ENCODE results near the gene TLL1.

The TLL1 gene

DNA sequence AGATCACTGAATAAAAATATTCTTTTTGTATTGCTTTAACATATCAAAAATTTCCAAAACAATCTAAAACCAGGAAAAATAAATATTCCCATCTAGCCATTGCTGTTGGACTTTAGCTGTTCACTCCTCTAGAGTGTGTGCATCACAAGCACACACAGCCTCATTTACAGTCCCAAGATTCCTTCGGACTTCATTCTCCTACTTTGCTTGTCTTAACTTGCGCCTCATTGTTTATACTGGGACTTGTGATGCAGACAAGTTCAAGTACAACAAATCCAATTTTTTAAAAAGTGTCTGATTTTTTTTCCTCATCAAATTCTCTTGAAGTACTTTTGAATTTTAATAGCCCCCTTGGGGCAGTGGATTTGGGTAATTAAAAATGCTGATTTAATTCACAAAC is 55.6 kb downstream of the TLL1 start:
- Mint-ChIP-seq H3K36me3 (no peaks in the 10 kb centered on the region), H3K9me3 (peaks cover under 1% of the 10 kb centered on the region), H3K4me3 (no peak overlapping the region), H3K4me1 (no peaks in the 10 kb centered on the region), H3K27ac (no peak overlapping the region)
- DNase-seq (ENCODE audit: low spot score in 2 of 2) (no peak), ATAC-seq (no peak)

DNA sequence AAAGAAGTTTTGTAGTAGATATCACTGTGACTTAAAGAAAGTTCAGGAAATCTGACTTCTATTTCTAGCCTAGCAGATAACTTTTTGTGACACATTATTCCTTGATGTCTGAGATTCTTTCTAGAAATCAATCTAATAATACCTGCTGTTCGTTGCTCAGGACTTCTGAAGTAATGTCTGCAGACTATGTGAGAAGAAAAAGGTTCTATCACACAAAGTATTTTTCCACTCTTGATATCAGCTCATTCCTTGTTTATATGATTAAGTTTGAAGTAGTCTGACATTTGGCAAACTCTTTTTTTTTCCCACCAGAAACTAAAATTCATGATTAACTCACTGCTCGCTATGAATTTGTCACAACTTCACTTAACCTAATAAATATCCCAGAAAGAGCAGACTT is 56.6 kb downstream of the TLL1 start:
- ATAC-seq (no peak), DNase-seq (ENCODE audit: low spot score in 2 of 2) (no peak)
- Mint-ChIP-seq H3K4me1 (no peaks in the 10 kb centered on the region), H3K4me3 (no peak overlapping the region), H3K9me3 (peaks cover 3% of the 10 kb centered on the region), H3K27ac (no peak overlapping the region), H3K36me3 (no peaks in the 10 kb centered on the region)

DNA sequence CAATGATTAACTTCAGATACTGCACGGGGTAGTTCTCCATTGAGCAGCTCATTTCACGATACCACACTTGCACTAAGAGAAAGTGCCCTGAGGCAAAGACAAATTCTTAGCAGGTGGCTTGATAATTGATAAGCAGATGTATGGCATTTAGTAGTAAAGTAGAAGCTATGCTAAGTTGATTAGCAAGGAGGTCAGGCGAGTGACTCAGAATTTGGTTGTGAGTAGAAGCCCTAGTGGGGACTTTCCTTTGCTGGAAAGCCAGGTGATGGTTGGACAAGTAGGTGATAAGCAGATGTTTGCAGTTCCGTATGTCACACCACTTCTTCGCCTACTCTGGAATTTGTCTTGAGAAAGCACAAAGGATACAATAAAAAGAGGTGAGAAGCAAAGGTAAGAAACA is 58.7 kb downstream of the TLL1 start:
- Mint-ChIP-seq H3K9me3 (peaks cover 3% of the 10 kb centered on the region), H3K27ac (no peak overlapping the region), H3K36me3 (no peaks in the 10 kb centered on the region), H3K4me1 (no peaks in the 10 kb centered on the region), H3K4me3 (no peak overlapping the region)
- DNase-seq (ENCODE audit: low spot score in 2 of 2) (no peak), ATAC-seq (no peak)

DNA sequence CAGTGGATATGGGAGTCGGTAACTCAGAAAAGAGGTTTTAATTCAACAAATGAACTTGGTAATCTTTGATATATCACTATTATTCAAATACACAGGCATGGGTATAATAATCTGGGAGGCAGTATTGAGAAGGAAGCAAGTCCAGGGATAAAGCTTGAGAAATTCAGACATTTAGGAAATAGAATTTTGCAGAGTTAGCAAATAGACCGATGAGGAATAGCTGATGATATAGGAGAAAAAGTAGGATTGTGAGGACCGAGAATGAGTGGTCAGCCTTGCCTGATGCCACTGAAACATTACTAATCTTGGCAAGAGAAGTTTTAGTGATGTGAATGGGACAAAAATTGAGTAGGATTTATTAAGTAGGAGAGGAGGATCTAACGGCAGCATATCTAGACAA is 71.9 kb downstream of the TLL1 start:
- Mint-ChIP-seq H3K4me3 (no peak overlapping the region), H3K36me3 (no peaks in the 10 kb centered on the region)
- ATAC-seq = no peak

DNA sequence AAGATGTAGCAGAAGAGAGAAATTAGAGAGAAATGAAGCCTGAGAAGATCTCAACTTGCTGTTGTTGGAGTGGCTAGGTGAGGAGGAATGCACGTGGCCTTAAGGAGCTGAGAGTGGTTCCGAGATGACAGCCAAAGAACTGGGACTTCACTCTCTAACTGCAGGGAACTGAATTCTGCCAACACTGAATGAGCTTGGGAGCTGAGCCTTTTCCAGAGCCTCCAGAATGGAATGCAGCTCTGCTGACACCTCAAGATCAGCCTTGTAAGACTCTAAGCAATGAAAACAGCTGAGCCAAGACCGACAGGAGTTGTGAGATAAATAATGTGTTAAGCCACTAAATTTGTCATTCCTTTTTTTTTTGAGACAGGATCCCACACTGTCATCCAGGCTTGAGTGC is 73.0 kb downstream of the TLL1 start:
- Mint-ChIP-seq H3K9me3 (peaks cover 12% of the 10 kb centered on the region), H3K27ac (no peak overlapping the region), H3K4me1 (no peaks in the 10 kb centered on the region), H3K4me3 (no peak overlapping the region), H3K36me3 (no peaks in the 10 kb centered on the region)
- ATAC-seq = no peak
- DNase-seq (ENCODE audit: low spot score in 2 of 2) = no peak

More for the DNA sequence above, 71.9 kb downstream of the TLL1 start:
- peaks cover 13% of the 10 kb centered on the region for H3K9me3 Mint-ChIP-seq
- DNase-seq (ENCODE audit: low spot score in 2 of 2) = no peak
- no peak overlapping the region for H3K27ac Mint-ChIP-seq
- no peaks in the 10 kb centered on the region for H3K4me1 Mint-ChIP-seq

DNA sequence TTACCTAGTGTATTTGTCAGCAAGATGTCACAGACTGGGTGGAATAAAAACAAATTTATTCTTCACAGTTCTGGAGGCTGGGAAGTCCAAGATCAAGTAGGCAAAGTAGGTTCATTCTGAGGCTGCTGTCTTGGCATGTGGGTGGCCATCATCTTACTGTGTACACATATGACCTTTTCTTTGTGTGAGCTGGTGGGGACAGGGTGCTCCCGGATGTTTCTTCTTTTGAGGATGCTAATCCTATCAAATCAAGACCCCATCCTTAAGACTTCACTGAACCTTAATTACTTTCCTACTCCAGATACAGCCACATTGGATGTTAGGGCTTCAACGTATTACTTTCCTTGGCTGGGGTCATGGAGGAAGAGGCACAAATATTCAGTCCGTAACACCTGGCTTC is 74.0 kb downstream of the TLL1 start:
- Mint-ChIP-seq H3K9me3 (peaks cover 9% of the 10 kb centered on the region), H3K36me3 (no peaks in the 10 kb centered on the region), H3K27ac (no peak overlapping the region), H3K4me3 (no peak overlapping the region), H3K4me1 (no peaks in the 10 kb centered on the region)
- DNase-seq (ENCODE audit: low spot score in 2 of 2) (no peak), ATAC-seq (no peak)

DNA sequence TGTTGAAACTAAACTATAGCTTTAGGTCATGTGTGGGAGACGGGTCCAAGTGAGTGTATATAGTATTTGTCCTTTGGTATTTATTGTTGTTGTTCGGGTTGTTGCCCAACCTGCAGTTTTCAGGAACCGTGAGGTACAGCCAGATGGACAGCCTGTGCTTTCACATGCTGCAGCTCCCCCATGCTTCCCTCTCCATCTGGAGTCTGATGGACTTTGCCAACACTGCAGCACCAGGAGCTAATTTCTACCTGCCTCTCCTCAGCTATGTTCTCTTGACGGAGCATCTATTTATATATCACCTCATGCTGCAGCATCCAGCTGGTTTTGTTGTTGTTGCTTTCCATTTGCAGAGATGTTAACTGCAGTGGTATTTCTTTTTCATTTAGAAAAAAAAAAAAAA is 80.1 kb downstream of the TLL1 start:
- H3K27ac Mint-ChIP-seq = no peak overlapping the region
- no peaks in the 10 kb centered on the region for H3K4me1 Mint-ChIP-seq
- H3K36me3 Mint-ChIP-seq = no peaks in the 10 kb centered on the region
- peaks cover 33% of the 10 kb centered on the region for H3K9me3 Mint-ChIP-seq
- DNase-seq (ENCODE audit: low spot score in 2 of 2) = no peak
- ATAC-seq = no peak
- H3K4me3 Mint-ChIP-seq = no peak overlapping the region

DNA sequence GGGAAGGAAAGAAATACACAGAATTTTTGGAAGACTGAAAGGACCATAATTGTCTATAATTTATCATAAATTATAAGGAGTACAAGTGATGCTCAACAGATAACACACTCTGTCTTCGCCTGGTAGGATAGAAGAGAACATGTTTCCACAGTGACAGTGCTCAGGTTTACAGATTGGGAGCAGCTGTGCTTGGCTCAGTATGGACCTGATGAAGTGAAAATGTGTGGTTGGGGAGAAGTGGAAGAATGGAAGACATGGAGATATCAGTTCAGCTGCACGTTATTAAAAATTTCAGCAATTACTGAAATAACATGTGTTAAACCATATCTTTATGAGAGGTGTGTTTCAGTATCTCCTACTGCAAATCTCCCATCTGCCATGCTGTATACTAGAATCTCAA is 90.6 kb downstream of the TLL1 start:
- Mint-ChIP-seq H3K4me3 (no peak overlapping the region), H3K27ac (no peak overlapping the region), H3K4me1 (no peaks in the 10 kb centered on the region), H3K9me3 (peaks cover 20% of the 10 kb centered on the region), H3K36me3 (no peaks in the 10 kb centered on the region)
- DNase-seq (ENCODE audit: low spot score in 2 of 2) (no peak), ATAC-seq (no peak)

DNA sequence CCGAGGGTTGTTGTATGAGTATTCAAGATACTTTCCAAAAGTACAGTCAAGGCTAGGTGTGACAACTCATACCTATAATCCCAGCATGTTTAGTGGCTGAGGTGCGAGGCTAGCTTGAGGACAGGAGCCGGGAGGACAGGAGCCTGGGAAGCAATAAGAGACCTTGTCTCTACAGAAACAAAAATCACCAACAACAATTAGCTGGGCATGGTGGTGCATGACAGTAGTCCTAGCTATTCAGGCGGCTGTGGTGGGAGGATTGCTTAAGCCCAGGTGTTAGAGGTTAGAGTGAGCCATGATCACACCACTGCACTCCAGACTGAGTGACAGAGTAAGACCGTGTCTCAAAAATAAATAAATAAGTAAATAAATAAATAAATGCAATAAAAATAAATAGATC is 91.6 kb downstream of the TLL1 start:
- H3K4me3 Mint-ChIP-seq = no peak overlapping the region
- no peak for DNase-seq (ENCODE audit: low spot score in 2 of 2)
- H3K4me1 Mint-ChIP-seq = no peaks in the 10 kb centered on the region
- peaks cover 18% of the 10 kb centered on the region for H3K9me3 Mint-ChIP-seq
- no peaks in the 10 kb centered on the region for H3K36me3 Mint-ChIP-seq
- no peak for ATAC-seq
- H3K27ac Mint-ChIP-seq = no peak overlapping the region

DNA sequence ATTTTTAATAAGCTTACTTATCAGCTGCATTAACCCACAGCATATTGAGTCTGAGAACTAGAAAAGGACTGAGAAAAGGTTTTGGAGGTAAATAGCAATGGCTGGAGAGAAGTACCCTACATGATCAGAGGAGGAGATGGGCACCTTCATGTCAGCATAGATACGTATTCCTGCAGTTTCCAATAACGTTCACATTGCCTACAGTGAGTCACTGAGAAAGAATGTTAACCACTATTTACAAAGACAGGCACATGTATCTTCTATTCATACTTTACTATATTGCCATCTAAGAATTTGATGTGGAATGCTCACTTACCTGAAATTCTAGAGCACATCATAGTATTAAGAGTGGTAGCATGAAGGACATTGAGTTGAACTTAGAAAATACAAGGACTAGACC is 92.5 kb downstream of the TLL1 start:
- Mint-ChIP-seq H3K36me3 (no peaks in the 10 kb centered on the region), H3K4me3 (no peak overlapping the region), H3K27ac (no peak overlapping the region), H3K4me1 (no peaks in the 10 kb centered on the region), H3K9me3 (peaks cover 11% of the 10 kb centered on the region)
- DNase-seq (ENCODE audit: low spot score in 2 of 2) (no peak), ATAC-seq (no peak)

DNA sequence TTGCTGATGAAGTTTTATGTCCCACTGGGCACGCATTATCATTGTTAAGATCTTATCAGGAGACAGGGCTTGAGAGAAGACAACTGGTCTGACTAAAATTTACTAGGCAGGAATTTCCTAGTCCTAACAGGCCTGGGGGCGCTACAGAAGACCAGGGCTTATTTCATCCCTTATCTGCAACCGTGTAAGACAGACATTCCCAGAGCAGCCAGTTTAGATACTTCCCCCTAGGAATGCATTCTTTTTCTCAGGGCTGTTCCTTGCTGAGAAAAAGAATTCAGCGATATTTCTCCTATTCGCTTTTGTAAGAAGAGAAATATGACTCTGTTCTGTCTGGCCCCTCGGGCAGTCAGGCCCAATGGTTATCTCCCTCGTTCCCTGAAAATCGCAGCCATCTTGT is 93.8 kb downstream of the TLL1 start:
- H3K4me3 Mint-ChIP-seq = no peak overlapping the region
- H3K27ac Mint-ChIP-seq = no peak overlapping the region
- H3K4me1 Mint-ChIP-seq = no peaks in the 10 kb centered on the region
- no peak for ATAC-seq
- no peak for DNase-seq (ENCODE audit: low spot score in 2 of 2)
- H3K9me3 Mint-ChIP-seq = peaks cover 13% of the 10 kb centered on the region
- H3K36me3 Mint-ChIP-seq = no peaks in the 10 kb centered on the region

DNA sequence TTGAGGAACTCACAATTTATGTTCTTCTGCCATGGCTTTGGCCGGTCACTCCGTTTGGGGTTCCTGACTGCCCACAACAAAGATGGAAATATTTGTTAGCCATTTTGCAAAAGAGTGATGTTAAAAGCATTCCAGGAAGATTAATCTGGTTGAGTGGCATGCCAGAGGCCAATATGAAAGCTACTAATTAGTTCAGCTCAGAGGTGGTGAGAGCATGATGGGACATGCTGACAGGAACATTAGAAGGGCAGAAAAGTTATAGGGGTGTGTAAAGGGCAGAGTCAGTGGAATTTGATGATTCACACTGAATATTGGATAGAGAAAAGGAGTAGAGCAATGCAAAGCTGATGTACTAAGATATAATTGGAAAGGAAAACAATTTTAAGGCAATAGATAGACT is 94.4 kb downstream of the TLL1 start:
- Mint-ChIP-seq H3K27ac (no peak overlapping the region), H3K36me3 (no peaks in the 10 kb centered on the region), H3K4me3 (no peak overlapping the region), H3K9me3 (peaks cover 14% of the 10 kb centered on the region), H3K4me1 (no peaks in the 10 kb centered on the region)
- ATAC-seq (no peak), DNase-seq (ENCODE audit: low spot score in 2 of 2) (no peak)

DNA sequence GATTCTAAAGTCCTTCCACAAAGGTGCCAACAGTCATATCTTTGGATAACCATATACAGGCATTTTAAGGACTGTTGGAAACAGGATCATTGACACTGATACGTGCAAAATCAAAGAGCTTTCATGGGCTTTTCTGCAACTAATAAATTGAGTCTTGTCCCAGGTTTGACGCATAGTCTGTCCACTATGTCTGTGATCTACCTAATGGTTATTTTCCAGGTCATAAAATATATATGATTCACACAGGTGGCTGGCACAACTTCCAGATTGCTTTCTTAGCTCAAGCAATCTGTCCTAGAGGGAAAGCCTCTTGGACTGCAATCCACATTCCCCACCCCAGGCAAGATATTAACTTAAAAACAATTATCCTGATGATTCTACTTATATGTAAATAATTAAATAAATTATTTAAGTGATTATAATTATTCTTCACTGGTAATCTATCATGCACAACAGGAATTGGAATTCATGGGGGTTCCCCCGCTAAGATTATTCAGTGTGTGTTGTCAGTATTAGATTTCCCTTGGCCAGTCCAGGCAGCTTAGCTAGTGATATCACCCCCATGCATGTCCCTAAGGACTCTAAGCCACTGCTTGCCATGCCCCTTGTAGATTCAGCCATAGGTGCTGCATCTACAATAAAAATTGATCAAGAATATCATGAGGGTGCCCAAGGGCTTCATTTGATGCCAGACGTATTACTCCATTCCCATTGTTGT is 97.8 kb downstream of the TLL1 start:
- no peak overlapping the region for H3K4me3 Mint-ChIP-seq
- H3K27ac Mint-ChIP-seq = no peak overlapping the region
- peaks cover 11% of the 10 kb centered on the region for H3K9me3 Mint-ChIP-seq
- no peaks in the 10 kb centered on the region for H3K4me1 Mint-ChIP-seq
- DNase-seq (ENCODE audit: low spot score in 2 of 2) = no peak
- ATAC-seq = no peak
- no peaks in the 10 kb centered on the region for H3K36me3 Mint-ChIP-seq

DNA sequence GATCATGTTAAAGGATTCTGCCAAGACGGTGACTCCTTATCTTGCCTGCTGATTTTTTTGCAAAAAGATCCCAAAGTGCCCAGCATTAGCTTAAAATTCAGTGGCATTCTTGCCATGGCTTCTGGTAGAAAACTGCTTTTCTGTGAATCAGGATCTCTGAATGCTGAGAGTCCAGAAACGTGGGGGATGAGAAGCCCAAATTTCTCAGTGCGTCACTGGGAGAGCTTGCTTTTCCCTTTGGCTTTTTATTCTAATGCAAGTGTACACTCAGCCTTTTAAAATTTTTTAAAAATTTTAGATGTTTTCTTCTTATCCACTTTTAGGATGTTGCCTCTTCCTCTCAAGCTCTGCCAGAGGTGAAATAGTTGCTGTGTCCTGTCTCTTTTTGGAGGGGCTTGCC is 98.4 kb downstream of the TLL1 start:
- Mint-ChIP-seq H3K4me3 (no peak overlapping the region), H3K4me1 (no peaks in the 10 kb centered on the region), H3K27ac (no peak overlapping the region), H3K9me3 (peaks cover 8% of the 10 kb centered on the region), H3K36me3 (no peaks in the 10 kb centered on the region)
- ATAC-seq (no peak), DNase-seq (ENCODE audit: low spot score in 2 of 2) (no peak)

DNA sequence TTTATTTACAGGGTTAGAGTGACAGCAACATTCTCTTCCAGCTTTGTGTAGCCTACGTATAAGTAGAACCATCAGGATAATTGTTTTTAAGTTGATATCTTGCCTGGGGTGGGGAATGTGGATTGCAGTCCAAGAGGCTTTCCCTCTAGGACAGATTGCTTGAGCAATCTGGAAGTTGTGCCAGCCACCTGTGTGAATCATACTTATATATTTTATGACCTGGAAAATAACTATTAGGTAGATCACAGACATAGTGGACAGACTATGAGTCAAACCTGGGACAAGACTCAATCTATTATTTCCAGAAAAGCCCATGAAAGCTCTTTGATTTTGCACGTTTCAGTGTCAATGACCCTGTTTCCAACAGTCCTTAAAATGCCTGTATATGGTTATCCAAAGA is 98.9 kb downstream of the TLL1 start:
- DNase-seq (ENCODE audit: low spot score in 2 of 2) (no peak), ATAC-seq (no peak)
- no peaks in the 10 kb centered on the region for H3K4me1 Mint-ChIP-seq
- H3K9me3 Mint-ChIP-seq = peaks cover 7% of the 10 kb centered on the region
- H3K4me3 Mint-ChIP-seq = no peak overlapping the region
- no peaks in the 10 kb centered on the region for H3K36me3 Mint-ChIP-seq
- no peak overlapping the region for H3K27ac Mint-ChIP-seq

DNA sequence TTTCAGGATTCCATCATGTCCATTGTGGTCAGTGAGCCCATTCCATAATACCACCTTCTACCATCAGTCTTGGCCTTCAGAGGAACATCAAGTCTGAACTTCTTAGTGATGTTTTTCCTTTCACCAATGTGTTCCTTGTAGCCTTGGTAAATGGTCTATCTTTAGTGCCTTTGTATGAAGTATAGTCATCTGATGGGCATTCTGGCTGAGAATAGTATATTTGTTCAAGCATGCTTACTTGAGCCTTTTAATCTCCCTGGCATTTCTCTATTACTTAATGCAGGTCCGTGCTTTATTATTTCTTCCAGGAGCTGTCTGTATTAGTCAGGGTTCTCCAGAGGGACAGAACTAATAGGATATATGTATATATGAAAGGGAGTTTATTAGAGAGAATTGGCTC is 99.7 kb downstream of the TLL1 start:
- peaks cover 6% of the 10 kb centered on the region for H3K9me3 Mint-ChIP-seq
- no peak for DNase-seq (ENCODE audit: low spot score in 2 of 2)
- H3K4me3 Mint-ChIP-seq = no peak overlapping the region
- H3K27ac Mint-ChIP-seq = no peak overlapping the region
- no peak for ATAC-seq
- no peaks in the 10 kb centered on the region for H3K36me3 Mint-ChIP-seq
- no peaks in the 10 kb centered on the region for H3K4me1 Mint-ChIP-seq

DNA sequence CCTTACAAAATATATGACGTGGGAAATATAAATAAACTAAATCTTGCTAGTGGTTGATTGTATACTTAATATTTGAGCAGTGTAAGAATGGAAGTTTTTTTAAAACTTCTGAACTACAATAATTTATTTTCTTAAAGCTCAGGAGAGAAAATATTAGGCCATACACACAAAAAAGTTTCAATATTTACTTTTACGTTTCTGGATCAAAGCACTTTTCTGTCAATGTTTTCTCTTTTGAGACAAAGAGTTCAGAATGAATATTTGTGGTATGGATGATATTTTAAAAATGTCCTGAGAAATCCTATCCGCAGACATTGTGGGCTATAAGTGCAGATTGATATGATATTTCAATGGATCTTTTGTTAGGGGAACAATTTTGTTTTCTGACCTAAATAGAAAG is 109.9 kb downstream of the TLL1 start:
- DNase-seq (ENCODE audit: low spot score in 2 of 2) (no peak), ATAC-seq (no peak)

More for the DNA sequence above, 109.9 kb downstream of the TLL1 start:
- Mint-ChIP-seq H3K36me3 (no peaks in the 10 kb centered on the region), H3K9me3 (peaks cover 2% of the 10 kb centered on the region), H3K4me3 (no peak overlapping the region), H3K27ac (no peak overlapping the region), H3K4me1 (no peaks in the 10 kb centered on the region)

All from stimulated activated effector memory CD8-positive, alpha-beta T cell treated with anti-CD3 and anti-CD28 coated beads, Interleukin-12 subunit alpha, Interleukin-12 subunit beta, amount 100 ng/mL, for 72 hours (primary cell).